Endothelial cell of umbilical vein (primary cell): Measurements from ENCODE around the gene EGFL7. TPM values are rescaled to one million over a fixed set of nuclear protein-coding genes. Genes with fewer than 3 reads are reported as not detected.

ENCODE experiments used
- BruUV-seq: library from RNA; stranded (reverse); fragments of 400-500 nt; replicated peaks from 2 replicates; lab custom pipeline; 2021; lab: Mats Ljungman, UMichigan
- CTCF ChIA-PET: fragments of 300-600, 350-600 bp; sonication (Branson Sonifier 250); formaldehyde crosslinking; loops from one replicate; lab custom pipeline; 2021; ENCODE audit warnings: antibody characterized with exemption, inconsistent platforms; lab: Charles Lee
- POLR2A ChIA-PET: fragments of 300-600, 350-600 bp; sonication (Branson Sonifier 250); formaldehyde crosslinking; loops from one replicate; lab custom pipeline; 2021; ENCODE audit warnings: antibody characterized with exemption, inconsistent platforms; lab: Charles Lee
- DNase-seq: peaks from one replicate; pipeline ENCODE4 v3.0.0-alpha.2; 2011; ENCODE audit warnings: low read depth, low spot score
- FAIRE-seq: peaks from 2 replicates; lab custom pipeline; 2011; peaks lifted over from hg19 to GRCh38; lab: Jason Lieb, UNC
- H2AFZ ChIP-seq: 2 replicates; pipeline ENCODE4 v1.6.0; 2012; ENCODE audit warnings: low read depth, low read length, control low read depth, inconsistent platforms
- H3K27ac ChIP-seq: 2 replicates; pipeline ENCODE4 v1.5.1; 2011; ENCODE audit warnings: low read depth, mild to moderate bottlenecking, control low read depth, low read length, moderate library complexity; ENCODE audit not compliant: insufficient read depth
- H3K27me3 ChIP-seq, 2 experiments: 2 replicates each; pipeline versions ENCODE4 v1.6.0 to v1.6.1; 2011; ENCODE audit warnings: low read length in 2 of 2, mixed read lengths in 1 of 2; ENCODE audit not compliant: control insufficient read depth in 2 of 2, insufficient read depth in 2 of 2
- H3K36me3 ChIP-seq, 2 experiments: 2 replicates in 1 of 2; 3 replicates in 1 of 2; pipeline ENCODE4 v1.5.1; 2011; ENCODE audit warnings: low read length in 2 of 2, mild to moderate bottlenecking in 1 of 2, moderate library complexity in 1 of 2; ENCODE audit not compliant: control insufficient read depth in 2 of 2, insufficient read depth in 2 of 2; ENCODE audit errors: extremely low read depth in 1 of 2
- H3K4me1 ChIP-seq: 3 replicates; pipeline ENCODE4 v1.5.1; 2011; ENCODE audit warnings: mild to moderate bottlenecking, low read length; ENCODE audit not compliant: control insufficient read depth, insufficient read depth; ENCODE audit errors: extremely low read depth
- H3K4me2 ChIP-seq: 2 replicates; pipeline ENCODE4 v1.6.1; 2011; ENCODE audit warnings: low read length, control low read depth, mixed read lengths; ENCODE audit not compliant: insufficient read depth
- H3K4me3 ChIP-seq, 3 experiments: fragments of 200-600 bp in 1 of 3; sonication (generic), shearing (Covaris generic) in 1 of 3; replicated peaks in 1 of 3; 2 replicates each; pipeline ENCODE4 v1.5.1; 2011 to 2016; ENCODE audit warnings: control low read depth in 3 of 3, low read length in 3 of 3, mild to moderate bottlenecking in 2 of 3, inconsistent platforms in 1 of 3, low read depth in 1 of 3, moderate library complexity in 1 of 3; ENCODE audit not compliant: insufficient read depth in 1 of 3
- H3K79me2 ChIP-seq: 2 replicates; pipeline ENCODE4 v1.6.0; 2012; ENCODE audit warnings: low read length, inconsistent platforms; ENCODE audit not compliant: control insufficient read depth, insufficient read depth
- H3K9ac ChIP-seq: replicated peaks from 2 replicates; pipeline ENCODE3; 2011; ENCODE audit warnings: low read length, control low read depth; ENCODE audit not compliant: insufficient read depth; ENCODE audit errors: extremely low read depth
- H3K9me1 ChIP-seq: replicated peaks from 3 replicates; pipeline ENCODE4 v1.6.0; 2011; ENCODE audit warnings: mild to moderate bottlenecking, low read length; ENCODE audit not compliant: control insufficient read depth, insufficient read depth; ENCODE audit errors: extremely low read depth
- H3K9me3 ChIP-seq: replicated peaks from 2 replicates; pipeline ENCODE4 v1.5.1; 2012; ENCODE audit warnings: low read length, inconsistent platforms; ENCODE audit not compliant: control insufficient read depth, insufficient read depth
- H4K20me1 ChIP-seq: replicated peaks from 2 replicates; pipeline ENCODE3; 2011; ENCODE audit warnings: mild to moderate bottlenecking, low read length; ENCODE audit not compliant: control insufficient read depth, insufficient read depth; ENCODE audit errors: extremely low read depth
- EZH2 ChIP-seq: IDR thresholded peaks from 2 replicates; pipeline ENCODE4 v1.6.1; 2012; ENCODE audit warnings: borderline replicate concordance, low read depth, mild to moderate bottlenecking, moderate library complexity, low read length, inconsistent platforms; ENCODE audit not compliant: severe bottlenecking
- FOS ChIP-seq: IDR thresholded peaks from 2 replicates; pipeline ENCODE4 v1.6.1; 2011; ENCODE audit warnings: mild to moderate bottlenecking, low read length, moderate library complexity, borderline replicate concordance; ENCODE audit not compliant: insufficient read depth
- GATA2 ChIP-seq: IDR thresholded peaks from 2 replicates; pipeline ENCODE4 v1.7.0; 2011; ENCODE audit warnings: low read depth, mild to moderate bottlenecking, moderate library complexity, mixed read lengths, low read length; ENCODE audit not compliant: insufficient read length, insufficient read depth
- JUN ChIP-seq: IDR thresholded peaks from 2 replicates; pipeline ENCODE4 v1.6.1; 2011; ENCODE audit warnings: borderline replicate concordance, low read depth; ENCODE audit not compliant: insufficient read length, insufficient read depth
- MYC ChIP-seq: IDR thresholded peaks from one replicate; pipeline ENCODE4 v1.6.1; 2011; ENCODE audit warnings: mild to moderate bottlenecking, low read depth, low read length
- POLR2A ChIP-seq: IDR thresholded peaks from 2 replicates; pipeline ENCODE4 v1.6.1; 2012; ENCODE audit warnings: low read depth, mild to moderate bottlenecking, control low read depth, low read length
- POLR2AphosphoS5 ChIP-seq: IDR thresholded peaks from 2 replicates; pipeline ENCODE4 v1.6.1; 2012; ENCODE audit warnings: low read depth, mild to moderate bottlenecking, control low read depth, low read length, moderate library complexity; ENCODE audit not compliant: insufficient read depth
- dilution Hi-C: fragments of 300-500 bp; cut with MboI; formaldehyde crosslinking; loops from one replicate; pipeline ENCODE4 v1.15.0; 2019; ENCODE audit warnings: low sequenced_read_pairs; ENCODE audit not compliant: extremely low pct_ligation_motif_present
- intact Hi-C: fragments of 100-400 bp; cut with micrococcal nuclease; formaldehyde crosslinking; loops from one replicate; pipeline ENCODE4 v1.10.0; 2022
- polyA plus RNA-seq, 4 experiments: library from polyadenylated mRNA; depleted of rRNA in 3 of 4; stranded (reverse) in 3 of 4; unstranded in 1 of 4; fragments of >200 nt; gene quantifications; 2 replicates each; pipeline versions ENCODE4 v1.2.1 to v1.2.3, GENCODE V29; 2011 to 2012; ENCODE audit warnings: missing spikeins in 1 of 4
- total RNA-seq: library from RNA; stranded (reverse); gene quantifications from 2 replicates; pipeline ENCODE4 v1.2.3, GENCODE V29; 2021
- TF ChIP-seq, protein P1 (sequence below): IDR thresholded peaks from 2 replicates; pipeline ENCODE4 v1.6.1; 2011; ENCODE audit not compliant: insufficient read depth, insufficient read length
- TF ChIP-seq, protein P2 (sequence below), 2 donors: IDR thresholded peaks; 1 replicate in 1 of 2; 2 replicates in 1 of 2; pipeline ENCODE4 v1.5.1; 2011; ENCODE audit warnings: low read length in 2 of 2, mild to moderate bottlenecking in 2 of 2, moderate library complexity in 2 of 2, control low read depth in 1 of 2, inconsistent platforms in 1 of 2, low read depth in 1 of 2; ENCODE audit not compliant: insufficient read depth in 1 of 2; ENCODE audit errors: extremely low read depth in 1 of 2

The EGFL7 gene
- total and polyA plus RNA-seq, 2 donors (not counting 3 experiments of a cell fraction or from before 2014, with no cell fraction given): 1,043 to 1,377 TPM

DNA sequence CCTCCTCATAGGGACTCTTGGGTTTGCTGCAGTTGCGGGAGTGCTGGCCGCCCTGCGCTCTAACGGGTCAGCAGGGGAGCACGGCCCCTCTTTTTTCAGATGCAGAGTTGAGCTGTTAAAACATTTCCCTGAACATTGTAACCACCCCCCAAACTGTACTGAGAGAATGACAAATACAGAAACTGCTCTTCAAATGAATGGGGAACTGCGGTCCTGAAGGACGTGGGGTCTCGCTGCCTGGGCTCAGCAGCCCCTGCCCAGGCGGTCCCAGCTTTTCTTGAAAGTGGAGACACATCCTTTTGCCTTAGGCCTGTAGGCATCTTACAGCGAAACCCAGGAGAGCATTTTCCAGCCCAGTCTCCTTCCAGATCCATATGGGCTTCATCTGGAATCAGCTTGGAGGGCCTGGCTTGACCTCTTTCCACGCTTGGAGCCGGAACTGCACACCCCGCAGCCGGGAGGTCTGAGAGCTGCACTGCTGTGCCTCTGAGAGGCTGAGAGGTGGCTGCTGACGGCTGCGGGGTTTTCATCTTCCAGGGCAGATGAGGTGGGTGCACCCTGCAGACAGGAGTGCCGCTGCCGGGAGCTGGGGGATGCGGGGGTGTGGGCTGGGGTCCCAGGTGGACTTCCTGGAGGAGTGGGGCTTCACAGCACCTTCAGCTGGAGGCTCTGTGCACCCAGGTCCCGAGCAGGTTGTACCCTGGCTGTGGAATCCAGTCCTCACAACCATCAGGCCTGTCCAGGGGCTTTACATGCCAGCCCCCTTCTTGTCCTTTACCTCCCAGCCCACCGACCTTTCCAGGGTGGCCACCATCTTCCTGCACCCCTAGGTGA lies 25.8 kb downstream of the EGFL7 start:
- dilution Hi-C loops: no loop called here
- ChIA-PET CTCF (interaction anchor here (1.5 to 2.0 kb wide), 3 partner anchors 9 to 20 kb away, joined by 4 to 7 read pairs (median 5); no protein-coding TSS in a partner anchor), POLR2A (interaction anchor here (1.1 kb wide), 1 partner anchor 39 kb away, joined by 4 read pairs; no protein-coding TSS in a partner anchor)
- BruUV-seq: no TSS peak
- Histone ChIP-seq H3K36me3 (peaks cover 0 to 2% of the 10 kb centered on the region in 2 experiments), H3K4me2 (no peak overlapping the region), H3K9me3 (no peaks in the 10 kb centered on the region), H2AFZ (no peak overlapping the region), H3K79me2 (peaks cover 32% of the 10 kb centered on the region), H3K9ac (no peak overlapping the region), H4K20me1 (no peaks in the 10 kb centered on the region), H3K27ac (no peak overlapping the region), H3K27me3 (no peaks in the 10 kb centered on the region), H3K4me1 (peaks cover 14% of the 10 kb centered on the region), H3K9me1 (no peaks in the 10 kb centered on the region), H3K4me3 (no peak overlapping the region)
- TF ChIP-seq, protein P1, sequence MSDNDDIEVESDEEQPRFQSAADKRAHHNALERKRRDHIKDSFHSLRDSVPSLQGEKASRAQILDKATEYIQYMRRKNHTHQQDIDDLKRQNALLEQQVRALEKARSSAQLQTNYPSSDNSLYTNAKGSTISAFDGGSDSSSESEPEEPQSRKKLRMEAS: no peak
- TF ChIP-seq POLR2A (no peak), POLR2AphosphoS5 (no peak), EZH2 (no peak), MYC (no peak), GATA2 (no peak), FOS (no peak), JUN (no peak)
- TF ChIP-seq, protein P2, sequence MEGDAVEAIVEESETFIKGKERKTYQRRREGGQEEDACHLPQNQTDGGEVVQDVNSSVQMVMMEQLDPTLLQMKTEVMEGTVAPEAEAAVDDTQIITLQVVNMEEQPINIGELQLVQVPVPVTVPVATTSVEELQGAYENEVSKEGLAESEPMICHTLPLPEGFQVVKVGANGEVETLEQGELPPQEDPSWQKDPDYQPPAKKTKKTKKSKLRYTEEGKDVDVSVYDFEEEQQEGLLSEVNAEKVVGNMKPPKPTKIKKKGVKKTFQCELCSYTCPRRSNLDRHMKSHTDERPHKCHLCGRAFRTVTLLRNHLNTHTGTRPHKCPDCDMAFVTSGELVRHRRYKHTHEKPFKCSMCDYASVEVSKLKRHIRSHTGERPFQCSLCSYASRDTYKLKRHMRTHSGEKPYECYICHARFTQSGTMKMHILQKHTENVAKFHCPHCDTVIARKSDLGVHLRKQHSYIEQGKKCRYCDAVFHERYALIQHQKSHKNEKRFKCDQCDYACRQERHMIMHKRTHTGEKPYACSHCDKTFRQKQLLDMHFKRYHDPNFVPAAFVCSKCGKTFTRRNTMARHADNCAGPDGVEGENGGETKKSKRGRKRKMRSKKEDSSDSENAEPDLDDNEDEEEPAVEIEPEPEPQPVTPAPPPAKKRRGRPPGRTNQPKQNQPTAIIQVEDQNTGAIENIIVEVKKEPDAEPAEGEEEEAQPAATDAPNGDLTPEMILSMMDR (IDR thresholded peaks at IDR 0.05; ENCODE audit: extremely low read depth in 1 of 2, insufficient read depth in 1 of 2, low read depth in 1 of 2, low read length in 2 of 2): no peak
- intact Hi-C loops: no loop called here
- FAIRE-seq (no peak), DNase-seq (no peak)
